Astrocyte of the spinal cord (primary cell): Measurements from ENCODE around the gene PODXL2.

Experiments
- DNase-seq: peaks from one replicate; pipeline ENCODE4 v3.0.0; 2011; ENCODE audit warnings: low read depth, low spot score
- H3K4me3 ChIP-seq: 2 replicates; pipeline ENCODE4 v1.5.1; 2011; ENCODE audit warnings: low read depth, mild to moderate bottlenecking, low read length, moderate library complexity
- in situ Hi-C: cut with HindIII; loops from 2 replicates; pipeline ENCODE4 v1.10.0; 2017; ENCODE audit warnings: low sequenced_read_pairs
- TF ChIP-seq, protein P1 (sequence below): IDR thresholded peaks from 2 replicates; pipeline ENCODE4 v1.5.1; 2012; ENCODE audit warnings: low read depth, mild to moderate bottlenecking, low read length, inconsistent platforms

Gene PODXL2

DNA sequence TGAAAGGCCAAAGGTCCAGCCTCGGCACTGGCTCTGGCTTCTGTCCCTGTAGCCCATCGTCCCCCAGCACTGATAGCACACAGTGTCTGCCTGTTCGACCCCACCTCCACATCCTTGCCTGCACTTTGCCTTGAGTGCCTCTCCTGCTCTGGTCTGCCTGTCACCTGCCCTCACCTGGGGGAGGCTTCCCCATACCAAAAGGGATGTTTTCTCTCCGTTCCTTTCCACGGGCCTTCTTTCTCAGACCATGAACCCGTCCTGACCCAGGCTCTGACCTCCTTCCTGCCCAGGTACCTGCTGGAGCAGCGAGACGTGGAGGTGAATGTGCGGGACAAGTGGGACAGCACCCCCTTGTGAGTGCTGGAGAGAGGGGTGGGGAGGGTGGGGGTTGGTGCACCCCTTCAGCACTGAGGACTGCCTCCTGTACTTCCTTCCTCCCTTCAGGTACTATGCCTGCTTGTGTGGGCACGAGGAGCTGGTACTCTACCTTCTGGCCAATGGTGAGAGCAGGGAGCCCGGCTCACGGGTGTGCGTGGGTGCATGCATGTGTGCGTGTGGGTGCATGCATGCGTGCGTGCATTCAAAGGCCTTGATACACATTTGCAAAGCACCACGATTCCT lies 45.2 kb downstream of the PODXL2 start:
- H3K4me3 ChIP-seq, result no peak overlapping the region
- in situ Hi-C loops, result no loop called here
- no peak for DNase-seq
- TF ChIP-seq, protein P1, sequence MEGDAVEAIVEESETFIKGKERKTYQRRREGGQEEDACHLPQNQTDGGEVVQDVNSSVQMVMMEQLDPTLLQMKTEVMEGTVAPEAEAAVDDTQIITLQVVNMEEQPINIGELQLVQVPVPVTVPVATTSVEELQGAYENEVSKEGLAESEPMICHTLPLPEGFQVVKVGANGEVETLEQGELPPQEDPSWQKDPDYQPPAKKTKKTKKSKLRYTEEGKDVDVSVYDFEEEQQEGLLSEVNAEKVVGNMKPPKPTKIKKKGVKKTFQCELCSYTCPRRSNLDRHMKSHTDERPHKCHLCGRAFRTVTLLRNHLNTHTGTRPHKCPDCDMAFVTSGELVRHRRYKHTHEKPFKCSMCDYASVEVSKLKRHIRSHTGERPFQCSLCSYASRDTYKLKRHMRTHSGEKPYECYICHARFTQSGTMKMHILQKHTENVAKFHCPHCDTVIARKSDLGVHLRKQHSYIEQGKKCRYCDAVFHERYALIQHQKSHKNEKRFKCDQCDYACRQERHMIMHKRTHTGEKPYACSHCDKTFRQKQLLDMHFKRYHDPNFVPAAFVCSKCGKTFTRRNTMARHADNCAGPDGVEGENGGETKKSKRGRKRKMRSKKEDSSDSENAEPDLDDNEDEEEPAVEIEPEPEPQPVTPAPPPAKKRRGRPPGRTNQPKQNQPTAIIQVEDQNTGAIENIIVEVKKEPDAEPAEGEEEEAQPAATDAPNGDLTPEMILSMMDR, result no peak

DNA sequence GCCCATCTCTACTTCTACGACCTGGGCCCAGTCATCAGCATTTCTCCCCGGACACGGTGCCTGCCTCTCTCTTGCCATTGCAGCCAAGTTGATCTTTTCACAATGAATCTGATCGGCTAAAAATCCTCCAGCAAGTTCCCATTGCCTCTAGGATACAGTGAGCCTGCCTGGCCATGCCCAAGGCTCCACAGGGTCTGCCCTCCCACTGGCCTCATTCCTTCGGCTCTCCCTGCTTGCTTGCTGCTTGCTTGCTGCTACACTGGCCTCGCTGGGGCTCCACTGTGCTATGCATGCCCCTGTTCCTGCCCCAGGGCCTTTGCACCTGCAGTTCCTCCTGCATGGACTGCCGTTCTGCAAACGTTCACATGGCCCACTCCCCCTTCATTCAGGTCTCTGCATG lies 45.8 kb downstream of the PODXL2 start:
- no peak for DNase-seq
- TF ChIP-seq, protein P1, result no peak
- no peak overlapping the region for H3K4me3 ChIP-seq
- in situ Hi-C loops, result no loop called here

DNA sequence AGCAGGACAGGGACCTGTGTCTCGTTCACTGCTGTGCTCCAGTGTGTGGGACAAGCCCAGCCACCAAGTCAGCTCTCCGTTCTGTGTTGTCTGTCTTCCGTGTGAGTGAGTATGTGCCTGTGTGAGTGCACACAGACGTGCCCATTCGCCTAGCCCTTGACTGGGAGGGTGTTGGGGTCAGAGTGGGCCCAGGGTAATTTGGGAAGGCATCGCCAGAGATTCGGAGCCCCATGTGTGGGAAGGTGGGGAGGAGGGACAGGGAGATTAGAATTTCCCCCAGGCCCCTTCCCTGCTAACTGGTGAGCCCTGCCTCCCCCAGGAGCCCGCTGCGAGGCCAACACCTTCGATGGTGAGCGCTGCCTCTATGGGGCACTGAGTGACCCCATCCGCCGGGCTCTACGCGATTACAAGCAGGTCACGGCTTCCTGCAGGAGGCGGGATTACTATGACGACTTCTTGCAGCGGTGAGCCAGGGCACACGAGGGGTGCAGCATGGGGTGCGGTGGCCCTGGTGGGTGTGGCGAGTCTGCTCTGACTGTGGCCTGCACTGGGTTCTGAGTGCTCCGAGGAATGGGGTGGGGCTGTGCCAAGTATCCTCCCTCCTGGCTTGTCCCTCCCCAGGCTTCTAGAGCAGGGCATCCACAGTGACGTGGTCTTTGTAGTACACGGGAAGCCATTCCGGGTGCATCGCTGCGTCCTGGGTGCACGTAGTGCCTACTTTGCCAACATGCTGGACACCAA lies 46.8 kb downstream of the PODXL2 start:
- in situ Hi-C loops, result no loop called here
- no peak for DNase-seq
- no peak overlapping the region for H3K4me3 ChIP-seq
- TF ChIP-seq, protein P1, result no peak

DNA sequence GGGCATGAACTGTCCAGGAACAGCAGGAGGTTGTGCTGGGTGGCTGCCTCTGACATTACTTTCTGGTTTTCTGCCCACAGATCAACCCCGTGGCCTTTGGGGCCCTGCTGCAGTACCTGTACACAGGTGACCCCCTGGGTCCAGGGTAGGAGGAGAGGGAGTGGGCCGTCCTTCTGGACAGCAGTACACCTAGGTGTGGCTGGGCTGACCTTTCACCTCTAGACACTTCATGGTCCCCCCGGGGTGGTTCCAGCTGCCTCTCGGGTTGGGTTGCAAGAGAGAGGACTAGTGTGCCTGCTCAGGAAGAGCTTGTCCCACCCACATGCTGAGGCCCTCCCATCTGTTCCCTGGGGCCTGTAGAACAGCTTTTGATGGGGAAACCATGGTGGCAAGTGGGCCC lies 47.5 kb downstream of the PODXL2 start:
- DNase-seq, result no peak
- TF ChIP-seq, protein P1, result no peak
- in situ Hi-C loops, result no loop called here
- H3K4me3 ChIP-seq, result no peak overlapping the region

DNA sequence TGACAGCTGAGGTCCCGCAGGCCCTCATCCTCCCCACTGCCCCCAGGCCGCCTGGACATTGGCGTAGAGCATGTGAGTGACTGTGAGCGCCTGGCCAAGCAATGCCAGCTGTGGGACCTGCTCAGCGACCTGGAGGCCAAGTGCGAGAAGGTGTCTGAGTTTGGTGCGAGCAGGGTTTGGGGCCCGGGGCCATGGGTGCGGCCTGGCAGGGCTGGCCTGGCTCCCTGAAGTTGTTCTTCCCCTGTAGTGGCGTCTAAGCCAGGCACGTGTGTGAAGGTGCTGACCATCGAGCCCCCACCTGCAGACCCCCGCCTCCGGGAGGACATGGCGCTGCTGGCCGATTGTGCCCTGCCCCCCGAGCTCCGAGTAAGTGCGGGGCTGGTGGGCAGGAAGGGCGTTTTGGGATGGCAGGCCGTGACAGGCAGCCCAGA lies 48.0 kb downstream of the PODXL2 start:
- H3K4me3 ChIP-seq, result no peak overlapping the region
- no peak for DNase-seq
- in situ Hi-C loops, result no loop called here
- TF ChIP-seq, protein P1, result no peak

DNA sequence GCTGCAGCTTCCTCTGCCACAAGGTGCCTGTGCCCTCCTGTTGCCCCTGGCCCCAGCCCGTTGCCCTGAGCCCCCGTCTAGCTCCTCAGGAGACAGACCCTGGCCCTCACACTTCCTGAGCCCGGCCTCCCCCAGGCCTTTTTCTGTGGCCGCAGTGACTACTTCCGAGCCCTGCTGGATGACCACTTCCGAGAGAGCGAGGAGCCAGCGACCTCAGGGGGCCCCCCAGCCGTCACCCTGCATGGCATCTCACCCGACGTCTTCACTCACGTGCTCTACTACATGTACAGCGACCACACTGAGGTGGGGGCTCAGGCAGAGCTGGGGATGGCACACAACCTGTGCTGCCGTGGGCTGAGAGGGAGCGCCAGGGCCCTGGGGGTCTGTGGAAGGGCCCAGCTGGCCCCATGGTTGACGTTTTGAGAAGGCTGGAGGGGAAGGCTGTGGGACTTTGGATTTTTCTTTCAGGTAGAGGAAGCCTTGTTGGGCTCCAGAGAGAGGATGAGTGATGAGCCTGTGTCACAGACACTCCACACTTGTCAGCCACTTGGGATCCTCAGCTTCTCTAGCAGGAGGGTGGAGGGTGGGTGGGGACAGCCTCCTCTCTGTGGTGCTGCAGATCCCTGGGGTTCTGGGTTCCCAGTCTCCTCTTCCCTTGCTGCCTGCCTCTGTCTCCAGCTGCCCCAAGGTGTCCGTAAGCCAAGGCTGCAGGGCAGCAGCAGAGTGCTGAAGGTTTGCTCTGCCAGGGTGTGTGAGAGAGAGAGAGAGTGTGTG lies 48.7 kb downstream of the PODXL2 start:
- no peak overlapping the region for H3K4me3 ChIP-seq
- in situ Hi-C loops, result no loop called here
- DNase-seq, result no peak
- TF ChIP-seq, protein P1, result no peak
